ENCODE measurements around the gene APEX2. TPM values are rescaled to one million over a fixed set of nuclear protein-coding genes. Genes with fewer than 3 reads are reported as not detected.

Gene APEX2, protein sequence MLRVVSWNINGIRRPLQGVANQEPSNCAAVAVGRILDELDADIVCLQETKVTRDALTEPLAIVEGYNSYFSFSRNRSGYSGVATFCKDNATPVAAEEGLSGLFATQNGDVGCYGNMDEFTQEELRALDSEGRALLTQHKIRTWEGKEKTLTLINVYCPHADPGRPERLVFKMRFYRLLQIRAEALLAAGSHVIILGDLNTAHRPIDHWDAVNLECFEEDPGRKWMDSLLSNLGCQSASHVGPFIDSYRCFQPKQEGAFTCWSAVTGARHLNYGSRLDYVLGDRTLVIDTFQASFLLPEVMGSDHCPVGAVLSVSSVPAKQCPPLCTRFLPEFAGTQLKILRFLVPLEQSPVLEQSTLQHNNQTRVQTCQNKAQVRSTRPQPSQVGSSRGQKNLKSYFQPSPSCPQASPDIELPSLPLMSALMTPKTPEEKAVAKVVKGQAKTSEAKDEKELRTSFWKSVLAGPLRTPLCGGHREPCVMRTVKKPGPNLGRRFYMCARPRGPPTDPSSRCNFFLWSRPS
- 24.9 to 32.3 TPM (median 30.8 TPM) in 5 replicates for total RNA-seq (2022; extraction: Qiagen RNA extraction; ENCODE audit: low read depth)

DNA sequence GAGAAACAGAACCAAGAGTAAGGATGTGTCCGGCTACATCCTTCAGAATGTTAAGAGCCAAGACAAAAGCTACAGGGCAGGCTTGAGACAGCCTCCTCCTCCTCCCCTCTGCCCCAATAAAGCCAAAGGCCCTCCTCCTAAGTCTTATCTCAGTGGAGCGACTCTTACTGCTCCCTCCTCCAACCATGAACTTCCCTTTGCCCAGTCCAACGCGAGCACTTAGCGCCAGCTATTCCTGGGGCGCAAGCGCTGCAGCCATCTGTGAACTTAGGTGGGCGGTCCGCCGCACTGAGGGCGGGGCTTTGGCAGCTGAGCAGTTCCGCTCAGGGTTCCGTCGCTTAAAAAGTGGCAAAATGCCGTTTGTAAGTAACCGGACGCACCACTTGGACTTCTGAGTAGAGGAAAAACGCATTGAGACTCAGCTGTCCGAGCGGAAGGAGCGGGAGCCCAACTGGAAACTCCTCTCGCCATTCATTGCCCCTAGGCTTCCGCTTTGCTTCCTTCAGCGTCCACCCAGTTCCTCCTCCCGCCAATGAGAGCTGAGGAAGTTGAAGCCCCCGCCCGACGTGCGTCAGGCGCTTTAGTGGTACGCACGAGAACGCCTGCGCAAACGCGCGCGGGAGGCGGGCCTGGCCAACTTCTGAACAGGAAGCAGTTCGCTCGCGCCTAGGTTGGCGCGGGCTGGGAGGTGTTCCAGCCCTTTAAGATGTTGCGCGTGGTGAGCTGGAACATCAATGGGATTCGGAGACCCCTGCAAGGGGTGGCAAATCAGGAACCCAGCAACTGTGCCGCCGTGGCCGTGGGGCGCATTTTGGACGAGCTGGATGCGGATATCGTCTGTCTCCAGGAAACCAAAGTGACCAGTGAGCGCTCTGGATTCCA lies at the start of gene APEX2:
TSS of gene APEX2 (plus strand) at position 647 of the 882 bp plus-strand sequence. CDS start at position 707, 60 bp downstream.

DNA sequence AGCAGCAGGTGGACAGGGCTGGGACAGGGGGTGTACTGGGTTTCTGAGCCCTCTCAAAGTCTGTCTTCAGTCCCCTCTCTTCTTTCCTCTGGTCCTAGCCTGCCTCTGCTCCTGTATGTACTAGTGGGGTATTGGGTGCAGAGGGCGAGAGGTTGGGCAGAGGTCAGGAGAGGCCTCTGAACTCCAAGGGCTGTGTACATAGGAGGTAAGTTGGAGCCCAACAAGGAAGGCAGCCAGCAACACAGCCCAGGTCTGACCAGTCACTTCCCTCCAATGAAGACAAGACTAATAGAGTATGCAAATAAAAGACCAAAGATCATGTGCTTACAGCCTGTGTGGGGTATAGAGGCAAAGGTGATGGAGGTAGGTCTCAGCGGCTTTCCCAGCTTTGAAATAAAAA lies 6.1 kb upstream of the APEX2 start, which contains the start of gene PFKFB1:
TSS of gene PFKFB1 (minus strand) at position 90 of the 400 bp plus-strand sequence. CDS start 181 bp downstream, outside the sequence.

DNA sequence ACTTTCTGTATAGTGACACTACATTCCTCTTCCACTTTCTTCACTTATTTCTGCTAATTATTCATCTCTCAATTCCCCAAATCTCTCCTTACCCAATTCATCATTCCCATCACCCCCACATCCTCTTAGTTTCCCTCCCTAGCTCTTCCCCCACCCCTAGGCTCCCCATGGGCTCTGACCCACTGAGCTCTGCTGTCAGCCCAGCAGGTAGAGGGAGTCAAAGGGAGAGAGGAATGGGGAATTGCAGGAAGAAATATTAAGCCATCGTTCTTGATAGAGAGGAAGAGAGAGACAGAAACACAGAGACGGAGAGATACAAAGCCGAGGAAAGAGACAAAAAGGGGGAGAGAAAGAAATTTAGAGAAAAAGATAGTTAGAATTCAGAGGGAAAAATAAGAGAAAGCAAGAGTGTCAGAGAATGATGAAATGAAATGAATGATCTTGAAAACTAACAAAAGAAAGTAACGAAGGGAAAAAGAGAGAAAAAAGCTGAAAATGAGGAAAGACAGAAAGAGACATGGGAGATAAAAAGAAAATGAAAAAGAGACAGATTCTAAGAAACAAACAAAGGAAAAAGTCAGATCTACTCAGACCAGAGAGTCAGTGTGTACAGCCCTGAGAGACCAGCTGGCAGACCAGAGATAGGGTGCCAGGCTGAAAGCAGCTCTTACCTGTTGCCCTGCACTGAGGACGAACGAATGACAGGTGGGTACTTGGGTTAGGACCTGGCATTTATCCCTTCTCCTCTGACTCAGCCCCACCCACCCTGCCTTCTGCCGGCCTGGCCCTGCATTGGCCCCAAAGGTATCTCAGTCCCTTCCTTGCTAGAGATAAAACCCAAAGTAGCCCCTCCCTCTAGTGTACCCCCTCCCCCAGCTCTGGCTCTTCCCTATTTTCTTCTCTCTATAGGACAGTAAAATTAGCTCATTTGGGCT lies 30.4 kb downstream of the APEX2 start, which contains the start of gene ALAS2:
TSS of gene ALAS2 (minus strand) at position 707 of the 935 bp plus-strand sequence. CDS start 4,977 bp downstream, outside the sequence.

Other genes with a start within 250 kb of the APEX2 start
- gene ITIH6, start 202.1 kb upstream of the APEX2 start, total RNA-seq (2022; extraction: Qiagen RNA extraction; ENCODE audit: low read depth): 0.02 TPM in 1 of 5 replicates, not detected in the others
- gene MAGED2, start 192.6 kb upstream of the APEX2 start, total RNA-seq (2022; extraction: Qiagen RNA extraction; ENCODE audit: low read depth): 75.6 to 88.7 TPM (median 82.8 TPM) in 5 replicates
- 0.56 to 1.2 TPM (median 0.70 TPM) in 5 replicates for gene TRO, start 79.5 kb upstream of the APEX2 start, total RNA-seq (2022; extraction: Qiagen RNA extraction; ENCODE audit: low read depth)
- 0.16 TPM in 1 of 5 replicates, not detected in the others for gene PFKFB1, start 6.2 kb upstream of the APEX2 start, total RNA-seq (2022; extraction: Qiagen RNA extraction; ENCODE audit: low read depth)
- not detected in 5 replicates for gene ALAS2, start 30.6 kb downstream of the APEX2 start, total RNA-seq (2022; extraction: Qiagen RNA extraction; ENCODE audit: low read depth)
- not detected in 5 replicates for gene PAGE2B, start 74.7 kb downstream of the APEX2 start, total RNA-seq (2022; extraction: Qiagen RNA extraction; ENCODE audit: low read depth)
- not detected in 5 replicates for gene PAGE2, start 88.7 kb downstream of the APEX2 start, total RNA-seq (2022; extraction: Qiagen RNA extraction; ENCODE audit: low read depth)
- not detected in 5 replicates for gene PAGE5, start 220.0 kb downstream of the APEX2 start, total RNA-seq (2022; extraction: Qiagen RNA extraction; ENCODE audit: low read depth)

Data from A549 treated with GW870086 at 1 μM for 4 hours (cell line).